ENCODE results near the gene UBE2D2.

DNA sequence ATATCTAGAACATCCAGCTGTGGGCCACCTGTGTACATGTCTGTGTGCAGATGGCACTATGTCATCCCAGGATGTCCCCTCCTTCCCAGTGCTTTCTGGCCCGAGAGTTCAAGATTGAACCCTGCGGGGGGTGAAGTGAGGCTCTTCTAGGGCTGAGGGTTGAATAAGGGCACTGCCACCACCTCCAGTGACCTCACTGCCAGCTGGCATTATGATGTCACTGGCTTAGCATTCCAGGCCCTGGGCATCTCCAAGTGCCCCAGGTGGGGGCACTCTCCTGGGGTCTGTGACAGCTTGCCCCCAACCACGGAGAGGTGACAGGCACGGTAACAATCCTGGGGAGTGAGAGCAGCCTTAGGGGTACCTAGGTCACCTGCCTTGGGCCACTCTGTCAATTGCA, 114.1 kb downstream of the UBE2D2 start:
- TF ChIP-seq EZH2 (IDR thresholded peaks at IDR 0.05; ENCODE audit: insufficient read depth, poor library complexity, severe bottlenecking) (no peak), EZH2phosphoT487 (IDR thresholded peaks at IDR 0.05; ENCODE audit: insufficient read depth, low read depth) (no peak)

Measured in GM23248 (cell line).